ENCODE results near the gene UNC5A. TPM values are rescaled to one million over a fixed set of nuclear protein-coding genes. Genes with fewer than 3 reads are reported as not detected.
A peak's percentile ranks its signal among the peaks of the same experiment; 100 is the strongest.

Gene UNC5A
- total and polyA plus RNA-seq, 10 of the 15 experiments (the other 5 are each of a cell fraction or from before 2014, with no cell fraction given), result not detected

GRCh38 chr5:176901260-176902101 lies 91.1 kb downstream of the UNC5A start:
- no peak overlapping the region for H2AFZ ChIP-seq (ENCODE audit: control insufficient read depth, low read depth, low read length)
- BruUV-seq (replicated peaks), result no TSS peak
- peaks cover 10% of the 10 kb centered on the region for H3K4me1 ChIP-seq (ENCODE audit: control insufficient read depth, insufficient read depth, low read length)
- peaks cover 12 to 22% of the 10 kb centered on the region in 2 experiments for H3K36me3 ChIP-seq (ENCODE audit: control insufficient read depth in 2 of 2, insufficient read depth in 2 of 2, low read length in 1 of 2)
- no peaks in the 10 kb centered on the region for H3K79me2 ChIP-seq (ENCODE audit: control insufficient read depth, insufficient read depth, low read length)
- 77% methylated on average over 12 of the region's 12 CpGs for WGBS (ENCODE audit: insufficient coverage, insufficient replicate concordance, low lambda C conversion rate, missing lambda C conversion rate)
- no peak overlapping the region; the same call in 1 of the 2 replicates for H3K4me2 ChIP-seq (ENCODE audit: control insufficient read depth, insufficient read depth)
- peak; percentile 54 for DNase-seq (ENCODE audit: low read depth, low spot score)
- ChIA-PET CTCF (interaction anchor here (0.6 to 2.5 kb wide), 4 partner anchors 10 to 242 kb away, joined by 3 to 11 read pairs (median 3); no protein-coding TSS in a partner anchor), SMC1A (ENCODE audit: uncharacterized antibody, unreplicated experiment) (interaction anchor here (0.6 to 1.8 kb wide), 6 partner anchors 8 to 514 kb away, joined by 3 to 5 read pairs (median 4); no protein-coding TSS in a partner anchor), RAD21 (ENCODE audit: unreplicated experiment) (interaction anchor here (0.6 to 1.6 kb wide), 5 partner anchors 15 to 243 kb away, joined by 3 to 8 read pairs (median 7); no protein-coding TSS in a partner anchor), POLR2A (no interaction called here)
- peak; percentile 82 for ATAC-seq
- H3K4me3 ChIP-seq, result no peak overlapping the region
- FAIRE-seq, result peak; percentile 31
- in situ Hi-C loops (cut with MboI), result no loop called here
- no peaks in the 10 kb centered on the region for H4K20me1 ChIP-seq (ENCODE audit: control insufficient read depth, insufficient read depth)
- H3K27ac ChIP-seq (ENCODE audit: control insufficient read depth, insufficient read depth), result peak overlapping the region; percentile 61
- H3K9me3 ChIP-seq (replicated peaks; ENCODE audit: control insufficient read depth, insufficient read depth, low read length), result no peaks in the 10 kb centered on the region
- no peak overlapping the region for H3K9ac ChIP-seq (ENCODE audit: control insufficient read depth, insufficient read depth, low read length)
- no peaks in the 10 kb centered on the region for H3K27me3 ChIP-seq (replicated peaks in 1 of 2; ENCODE audit: control insufficient read depth in 2 of 2, insufficient read depth in 2 of 2, low read length in 1 of 2)
- intact Hi-C loops (cut with micrococcal nuclease; ENCODE audit: unreplicated experiment), result loop anchor here (5.0 kb wide), 1 partner anchor 239 kb away; no protein-coding TSS in a partner anchor
- TF ChIP-seq RELB (IDR thresholded peaks at IDR 0.05; ENCODE audit: low read depth) (peak; percentile 58; the same call in 1 of the 2 replicates), CREB1 (IDR thresholded peaks at IDR 0.05; ENCODE audit: low read depth) (0 out of 2 replicates have a peak, but pooled peaks have one; percentile 6), BCL11A (IDR thresholded peaks at IDR 0.05; ENCODE audit: low read depth, low read length) (0 out of 2 replicates have a peak, but pooled peaks have one; percentile 48), IRF4 (IDR thresholded peaks at IDR 0.05; ENCODE audit: low read depth, low read length) (peak; percentile 64; the same call in 1 of the 2 replicates), ZNF622 (IDR thresholded peaks at IDR 0.05) (no peak), MTA3 (IDR thresholded peaks at IDR 0.05; ENCODE audit: borderline replicate concordance, low read length) (peak; percentile 58; the same call in 1 of the 2 replicates), JUNB (IDR thresholded peaks at IDR 0.05) (peak; percentile 87), ETV6 (conservative IDR thresholded peaks at IDR 0.05 in 1 of 2, IDR thresholded peaks at IDR 0.05 in 1 of 2; ENCODE audit: borderline replicate concordance in 1 of 2, low read depth in 1 of 2) (peak in 1 of 2 experiments; percentile 77; a peak in 1 of 4 replicates), RUNX3 (IDR thresholded peaks at IDR 0.05; ENCODE audit: low read length) (peak; percentile 33; the same call in 1 of the 2 replicates), CHD2 (IDR thresholded peaks at IDR 0.05; ENCODE audit: borderline replicate concordance, low read depth, low read length) (no peak), EED (IDR thresholded peaks at IDR 0.05; ENCODE audit: low read depth) (peak; percentile 33; the same call in 1 of the 2 replicates), SIX5 (IDR thresholded peaks at IDR 0.05; ENCODE audit: low read depth, low read length, severe bottlenecking) (no peak), ZNF384 (IDR thresholded peaks at IDR 0.05; ENCODE audit: borderline replicate concordance, low read depth, low read length) (peak; percentile 53; the same call in 1 of the 2 replicates), BHLHE40 (IDR thresholded peaks at IDR 0.05; ENCODE audit: borderline replicate concordance in 1 of 2, low read depth in 2 of 2, low read length in 1 of 2) (peak in 1 of 2 experiments; percentile 57; a peak in 1 of 4 replicates), CHD1 (IDR thresholded peaks at IDR 0.05; ENCODE audit: low read depth, low read length) (no peak), CREM (IDR thresholded peaks at IDR 0.05; ENCODE audit: low read depth) (peak; percentile 42; the same call in 1 of the 2 replicates), FOXK2 (IDR thresholded peaks at IDR 0.05) (peak; percentile 83), ZNF207 (IDR thresholded peaks at IDR 0.05; ENCODE audit: borderline replicate concordance) (no peak), IKZF2 (IDR thresholded peaks at IDR 0.05) (peak; percentile 41 to 55; a peak in 1 of 4 replicates), NFIC (IDR thresholded peaks at IDR 0.05; ENCODE audit: low read depth, low read length) (peak; percentile 55; the same call in 1 of the 2 replicates), ATF7 (IDR thresholded peaks at IDR 0.05; ENCODE audit: low read depth) (peak; percentile 91)
- TF ChIP-seq, protein P1, sequence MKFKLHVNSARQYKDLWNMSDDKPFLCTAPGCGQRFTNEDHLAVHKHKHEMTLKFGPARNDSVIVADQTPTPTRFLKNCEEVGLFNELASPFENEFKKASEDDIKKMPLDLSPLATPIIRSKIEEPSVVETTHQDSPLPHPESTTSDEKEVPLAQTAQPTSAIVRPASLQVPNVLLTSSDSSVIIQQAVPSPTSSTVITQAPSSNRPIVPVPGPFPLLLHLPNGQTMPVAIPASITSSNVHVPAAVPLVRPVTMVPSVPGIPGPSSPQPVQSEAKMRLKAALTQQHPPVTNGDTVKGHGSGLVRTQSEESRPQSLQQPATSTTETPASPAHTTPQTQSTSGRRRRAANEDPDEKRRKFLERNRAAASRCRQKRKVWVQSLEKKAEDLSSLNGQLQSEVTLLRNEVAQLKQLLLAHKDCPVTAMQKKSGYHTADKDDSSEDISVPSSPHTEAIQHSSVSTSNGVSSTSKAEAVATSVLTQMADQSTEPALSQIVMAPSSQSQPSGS (IDR thresholded peaks at IDR 0.05; ENCODE audit: low read length), result peak; percentile 68; the same call in 1 of the 2 replicates

All from GM12878 (cell line).